HS-27A (cell line): Measurements from ENCODE around the gene NDUFS8.

Experiments used
- DNase-seq: peaks from one replicate; pipeline ENCODE4 v3.0.0-alpha.2; 2012; ENCODE audit warnings: low read depth, missing footprints

The NDUFS8 gene

GRCh38 chr11:68003846-68004550 lies 26.5 kb upstream of the NDUFS8 start, which contains the start of gene UNC93B1:
UNC93B1 (minus strand) TSS chr11:68004097; CDS start chr11:68004043, 54 bp downstream.
- no peak for DNase-seq

- no peak for DNase-seq
Observed at GRCh38 chr11:68004551-68005335, 25.7 kb upstream of the NDUFS8 start.

- DNase-seq, result no peak
Observed at GRCh38 chr11:68006606-68007166, 23.8 kb upstream of the NDUFS8 start.

GRCh38 chr11:68007498-68008380 lies 22.7 kb upstream of the NDUFS8 start:
- no peak for DNase-seq

- DNase-seq, result no peak
Observed at GRCh38 chr11:68008381-68009337, 21.8 kb upstream of the NDUFS8 start.

GRCh38 chr11:68009391-68010089 lies 20.9 kb upstream of the NDUFS8 start:
- DNase-seq, result no peak

GRCh38 chr11:68010090-68011041 lies 20.1 kb upstream of the NDUFS8 start, which contains the start of gene ALDH3B1:
ALDH3B1 (plus strand) TSS chr11:68010327; CDS start chr11:68015298, 4,971 bp downstream.
- DNase-seq, result peak; percentile 92

GRCh38 chr11:68011051-68011943 lies 19.2 kb upstream of the NDUFS8 start:
- DNase-seq, result no peak

- DNase-seq, result no peak
Observed at GRCh38 chr11:68012044-68012842, 18.2 kb upstream of the NDUFS8 start.

GRCh38 chr11:68012843-68013610 lies 17.5 kb upstream of the NDUFS8 start:
- DNase-seq, result peak; percentile 97

GRCh38 chr11:68013611-68014156 lies 16.8 kb upstream of the NDUFS8 start:
- no peak for DNase-seq

- peak; percentile 91 for DNase-seq
Observed at GRCh38 chr11:68014157-68014946, 16.1 kb upstream of the NDUFS8 start.

GRCh38 chr11:68014947-68015447 lies 15.5 kb upstream of the NDUFS8 start:
- no peak for DNase-seq

GRCh38 chr11:68015467-68015866 lies 15.0 kb upstream of the NDUFS8 start:
- no peak for DNase-seq
